ENCODE measurements around the gene OPRD1.
"Not testable (repeated sequence)": the region's sequence is repeated elsewhere in the genome, so short reads cannot be mapped to it uniquely, and the experiment has no call there.

The OPRD1 gene

DNA sequence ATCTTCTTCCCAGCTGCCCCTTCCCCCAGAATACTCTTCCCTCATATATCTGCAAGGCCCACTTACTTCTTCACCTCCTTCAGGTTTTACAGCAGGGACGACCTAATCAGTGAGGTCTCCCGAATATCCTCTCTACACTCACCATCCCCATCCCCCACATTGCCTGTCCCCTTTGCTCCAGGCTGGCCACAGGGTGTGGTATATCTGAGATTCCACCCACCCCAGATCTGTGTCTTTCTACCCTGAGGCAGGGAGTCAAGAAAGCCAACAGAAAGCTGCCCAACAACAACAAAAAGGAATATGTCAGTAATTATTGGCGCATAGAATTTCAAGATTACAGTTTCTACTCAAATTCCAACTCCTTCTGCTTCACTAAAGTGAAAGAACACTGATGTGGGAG lies 30.0 kb upstream of the OPRD1 start:
- TF ChIP-seq, protein P1, sequence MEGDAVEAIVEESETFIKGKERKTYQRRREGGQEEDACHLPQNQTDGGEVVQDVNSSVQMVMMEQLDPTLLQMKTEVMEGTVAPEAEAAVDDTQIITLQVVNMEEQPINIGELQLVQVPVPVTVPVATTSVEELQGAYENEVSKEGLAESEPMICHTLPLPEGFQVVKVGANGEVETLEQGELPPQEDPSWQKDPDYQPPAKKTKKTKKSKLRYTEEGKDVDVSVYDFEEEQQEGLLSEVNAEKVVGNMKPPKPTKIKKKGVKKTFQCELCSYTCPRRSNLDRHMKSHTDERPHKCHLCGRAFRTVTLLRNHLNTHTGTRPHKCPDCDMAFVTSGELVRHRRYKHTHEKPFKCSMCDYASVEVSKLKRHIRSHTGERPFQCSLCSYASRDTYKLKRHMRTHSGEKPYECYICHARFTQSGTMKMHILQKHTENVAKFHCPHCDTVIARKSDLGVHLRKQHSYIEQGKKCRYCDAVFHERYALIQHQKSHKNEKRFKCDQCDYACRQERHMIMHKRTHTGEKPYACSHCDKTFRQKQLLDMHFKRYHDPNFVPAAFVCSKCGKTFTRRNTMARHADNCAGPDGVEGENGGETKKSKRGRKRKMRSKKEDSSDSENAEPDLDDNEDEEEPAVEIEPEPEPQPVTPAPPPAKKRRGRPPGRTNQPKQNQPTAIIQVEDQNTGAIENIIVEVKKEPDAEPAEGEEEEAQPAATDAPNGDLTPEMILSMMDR (IDR thresholded peaks at IDR 0.05) = no peak
- intact Hi-C loops (cut with DNase I; ENCODE audit: low total_unique reads) = no loop called here

DNA sequence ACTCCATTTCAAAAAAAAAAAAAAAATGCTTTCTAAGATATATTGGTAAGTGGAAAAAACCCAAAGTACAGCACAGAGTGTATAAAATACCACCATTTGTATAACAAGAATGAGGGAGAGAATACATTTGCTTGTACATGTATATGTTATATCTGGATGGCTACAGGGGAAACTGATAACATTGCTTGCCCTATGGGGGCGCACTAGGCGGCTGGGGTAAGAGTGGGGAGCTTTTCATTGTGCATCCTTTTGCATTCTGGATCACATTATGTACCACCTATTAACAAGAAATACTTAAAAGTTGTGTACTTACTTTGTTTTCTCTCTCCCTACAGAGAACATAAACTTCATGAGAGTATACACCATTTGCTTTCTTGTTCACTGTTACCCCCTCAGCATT lies 28.6 kb upstream of the OPRD1 start:
- H3K27ac ChIP-seq = no peak overlapping the region
- TF ChIP-seq, protein P1 (IDR thresholded peaks at IDR 0.05) = no peak
- H3K9me3 ChIP-seq = no peaks in the 10 kb centered on the region
- intact Hi-C loops (cut with DNase I; ENCODE audit: low total_unique reads) = no loop called here
- no peak overlapping the region for H3K4me3 ChIP-seq
- no peaks in the 10 kb centered on the region for H3K36me3 ChIP-seq
- no peaks in the 10 kb centered on the region for H3K27me3 ChIP-seq
- peaks cover 0 to 6% (median 0%) of the 10 kb centered on the region in 4 donors for H3K4me1 ChIP-seq
- no peak for DNase-seq

More for the DNA sequence above, 30.0 kb upstream of the OPRD1 start:
- H3K27ac ChIP-seq = no peak overlapping the region
- DNase-seq = no peak
- no peaks in the 10 kb centered on the region for H3K36me3 ChIP-seq
- no peaks in the 10 kb centered on the region for H3K27me3 ChIP-seq
- H3K4me1 ChIP-seq = peaks cover 0 to 6% (median 0%) of the 10 kb centered on the region in 4 donors
- no peaks in the 10 kb centered on the region for H3K9me3 ChIP-seq
- H3K4me3 ChIP-seq = no peak overlapping the region

DNA sequence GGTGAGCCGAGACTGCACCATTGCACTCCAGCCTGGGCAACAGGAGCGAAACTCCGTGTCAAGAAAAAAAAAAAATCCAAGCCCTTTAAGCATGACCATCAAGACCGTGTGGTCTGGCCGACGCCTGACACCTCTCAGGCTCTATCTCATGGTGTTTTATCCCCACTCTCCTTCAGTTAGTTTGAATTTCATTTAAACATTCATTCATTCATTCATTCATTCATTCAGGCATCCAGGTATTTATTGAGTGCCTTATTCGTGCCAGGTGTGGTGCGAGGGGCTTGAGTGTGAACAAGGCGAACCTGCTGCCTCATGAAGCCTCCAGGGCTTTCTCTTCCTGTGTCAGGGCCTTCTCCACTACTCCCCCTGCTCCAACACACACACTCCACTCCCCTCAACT lies 22.6 kb upstream of the OPRD1 start:
- H3K27me3 ChIP-seq = peaks cover 0 to 8% of the 10 kb centered on the region in 2 donors
- TF ChIP-seq, protein P1 (IDR thresholded peaks at IDR 0.05) = no peak
- intact Hi-C loops (cut with DNase I; ENCODE audit: low total_unique reads) = loop anchor here (5.0 kb wide), 1 partner anchor 418 kb away; no protein-coding TSS in a partner anchor
- DNase-seq = no peak
- no peaks in the 10 kb centered on the region for H3K9me3 ChIP-seq
- H3K4me3 ChIP-seq = no peak overlapping the region
- H3K27ac ChIP-seq = no peak overlapping the region
- H3K4me1 ChIP-seq = peaks cover 0 to 6% (median 0%) of the 10 kb centered on the region in 4 donors
- H3K36me3 ChIP-seq = no peaks in the 10 kb centered on the region

DNA sequence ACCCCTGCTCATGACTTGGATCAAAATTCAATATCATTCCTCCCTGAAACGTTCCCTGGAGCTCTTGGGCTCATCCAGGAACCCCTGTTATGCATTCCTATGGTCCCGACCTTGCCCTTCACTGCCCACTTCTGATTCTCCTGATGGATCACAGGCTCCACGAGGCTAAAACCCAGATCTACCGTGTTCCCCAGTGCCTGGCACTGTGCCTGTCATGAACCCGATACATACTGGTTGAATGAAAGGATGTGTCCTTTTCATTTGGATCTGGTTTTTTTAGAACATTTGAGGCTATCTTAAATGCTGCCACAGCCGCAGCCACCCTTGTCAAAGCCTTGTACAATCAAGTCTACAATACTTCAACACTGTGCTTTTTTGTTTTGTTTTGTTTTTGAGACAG lies 22.2 kb upstream of the OPRD1 start:
- Histone ChIP-seq H3K27me3 (peaks cover 0 to 10% of the 10 kb centered on the region in 2 donors), H3K36me3 (no peaks in the 10 kb centered on the region), H3K4me3 (no peak overlapping the region), H3K9me3 (no peaks in the 10 kb centered on the region), H3K4me1 (peaks cover 0 to 6% (median 0%) of the 10 kb centered on the region in 4 donors), H3K27ac (no peak overlapping the region)
- TF ChIP-seq, protein P1 (IDR thresholded peaks at IDR 0.05) = no peak
- DNase-seq = no peak
- intact Hi-C loops (cut with DNase I; ENCODE audit: low total_unique reads) = loop anchor here (5.0 to 10.0 kb wide), 3 partner anchors 65 to 417 kb away; no protein-coding TSS in a partner anchor

DNA sequence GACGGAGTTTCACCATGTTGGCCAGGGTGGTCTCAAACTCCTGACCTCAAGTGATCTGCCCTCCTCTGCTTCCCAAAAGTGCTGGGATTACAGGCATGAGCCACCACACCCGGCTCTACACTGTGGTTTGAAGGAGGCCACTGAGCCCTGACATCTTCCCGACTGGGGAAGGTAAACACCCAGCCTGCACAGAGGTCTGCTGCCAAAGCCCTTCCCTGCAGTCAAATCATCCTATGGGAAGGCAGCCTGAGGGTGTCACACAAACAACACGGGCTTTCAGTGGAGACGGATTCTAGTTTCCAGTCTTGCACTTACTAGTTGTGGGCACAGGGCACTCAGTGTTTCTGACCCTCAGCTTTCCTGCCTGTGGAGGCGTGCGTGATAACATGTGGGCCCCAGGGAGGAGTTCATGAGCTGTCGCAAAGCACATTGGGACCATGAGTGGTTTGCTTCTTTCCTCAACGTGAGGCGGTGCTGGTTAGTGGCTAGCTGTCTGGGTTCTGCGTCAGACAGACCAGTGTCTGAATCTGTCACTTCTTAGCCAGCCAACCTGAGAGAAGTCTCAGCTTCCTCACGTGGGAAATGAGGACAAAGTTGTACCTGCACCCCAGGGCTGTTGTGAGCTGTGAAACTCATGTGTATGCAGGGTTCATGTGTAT lies 21.5 kb upstream of the OPRD1 start:
- Histone ChIP-seq H3K4me1 (peaks cover 0 to 3% (median 0%) of the 10 kb centered on the region in 4 donors), H3K9me3 (no peaks in the 10 kb centered on the region), H3K27me3 (peaks cover 0 to 15% of the 10 kb centered on the region in 2 donors), H3K36me3 (no peaks in the 10 kb centered on the region), H3K4me3 (no peak overlapping the region), H3K27ac (no peak overlapping the region)
- TF ChIP-seq, protein P1 (IDR thresholded peaks at IDR 0.05) = no peak
- no peak for DNase-seq
- intact Hi-C loops (cut with DNase I; ENCODE audit: low total_unique reads) = loop anchor here (10.0 kb wide), 2 partner anchors 64 to 244 kb away; no protein-coding TSS in a partner anchor

DNA sequence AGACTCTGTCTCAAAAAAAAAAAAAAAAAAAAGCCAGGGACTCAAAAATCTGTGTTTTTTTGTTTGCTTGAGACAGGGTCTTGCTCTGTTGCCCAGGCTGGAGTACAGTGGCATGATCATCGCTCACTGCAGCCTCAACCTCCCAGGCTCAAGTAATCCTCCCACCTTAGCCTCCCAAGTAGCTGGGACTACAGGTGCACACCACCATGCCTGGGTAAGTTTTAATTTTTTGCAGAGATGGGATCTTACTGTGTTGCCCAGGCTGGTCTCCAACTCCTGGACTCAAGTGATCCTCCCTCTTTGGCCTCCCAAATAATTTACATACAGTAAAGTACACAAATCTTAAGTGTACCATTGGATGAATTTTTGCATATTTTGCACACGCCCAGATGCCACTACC lies 20.0 kb upstream of the OPRD1 start:
- peaks cover 0 to 25% of the 10 kb centered on the region in 2 donors for H3K27me3 ChIP-seq
- not testable (repeated sequence) for DNase-seq, H3K4me3 ChIP-seq

More for the DNA sequence above, 20.0 kb upstream of the OPRD1 start:
- H3K27ac ChIP-seq, H3K36me3 ChIP-seq, H3K4me1 ChIP-seq, H3K9me3 ChIP-seq: not testable (repeated sequence)
- intact Hi-C loops (cut with DNase I; ENCODE audit: low total_unique reads) = loop anchor here (10.0 kb wide), 2 partner anchors 63 to 243 kb away; no protein-coding TSS in a partner anchor
